GM19043 (cell line): ENCODE measurements around the gene PKM.
A peak's percentile ranks its signal among the peaks of the same experiment; 100 is the strongest.
"Not testable (repeated sequence)": the region's sequence is repeated elsewhere in the genome, so short reads cannot be mapped to it uniquely, and the experiment has no call there.

Experiments
- ATAC-seq: cut with Tn5 transposase; IDR thresholded peaks from one replicate; pipeline ENCODE4 v1.9.1; 2021; ENCODE audit warnings: low read depth; ENCODE audit not compliant: unreplicated experiment

The PKM gene

DNA sequence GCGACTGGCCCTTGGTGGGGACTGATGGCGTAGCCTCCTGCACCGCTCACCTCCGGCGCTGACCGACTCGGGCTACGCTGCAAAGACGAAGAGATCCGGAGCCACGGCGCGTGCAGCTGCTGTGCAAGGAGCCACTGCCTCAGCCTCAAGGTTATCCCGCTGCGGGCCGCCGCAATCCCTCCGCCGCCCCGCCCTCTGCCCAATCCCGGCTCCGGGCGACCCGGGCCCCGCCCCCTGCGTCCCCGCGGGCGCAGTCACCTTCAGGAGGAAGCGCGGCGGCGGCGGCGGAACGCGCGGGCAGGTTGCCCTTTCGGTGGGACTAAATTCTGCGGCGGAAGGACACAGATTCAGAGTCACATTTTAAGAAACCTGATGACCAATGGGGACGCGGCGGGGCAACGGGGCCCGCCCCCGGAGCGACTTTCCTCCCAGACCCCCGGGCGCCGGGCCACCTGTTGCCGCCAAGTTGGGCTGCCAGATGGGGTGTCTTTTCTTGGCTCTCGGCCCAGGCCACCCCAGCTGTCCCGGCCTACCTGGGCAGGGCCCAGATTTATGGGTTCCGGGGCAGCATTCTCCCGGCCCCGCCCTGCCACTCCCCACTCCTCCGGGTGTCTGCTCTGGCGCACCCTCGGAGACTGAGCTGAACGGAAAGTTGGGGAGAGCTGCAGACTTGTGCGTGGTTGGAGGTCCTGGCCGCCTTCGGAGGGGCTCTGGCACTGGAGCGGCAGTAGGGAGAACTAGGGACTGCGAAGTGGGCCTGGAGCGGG lies at the start of gene PKM:
Gene PKM, minus strand, starts transcription at position 125 of the 767 bp plus-strand sequence. CDS start 12,093 bp downstream, outside the sequence.
- peak; percentile 35 for ATAC-seq

DNA sequence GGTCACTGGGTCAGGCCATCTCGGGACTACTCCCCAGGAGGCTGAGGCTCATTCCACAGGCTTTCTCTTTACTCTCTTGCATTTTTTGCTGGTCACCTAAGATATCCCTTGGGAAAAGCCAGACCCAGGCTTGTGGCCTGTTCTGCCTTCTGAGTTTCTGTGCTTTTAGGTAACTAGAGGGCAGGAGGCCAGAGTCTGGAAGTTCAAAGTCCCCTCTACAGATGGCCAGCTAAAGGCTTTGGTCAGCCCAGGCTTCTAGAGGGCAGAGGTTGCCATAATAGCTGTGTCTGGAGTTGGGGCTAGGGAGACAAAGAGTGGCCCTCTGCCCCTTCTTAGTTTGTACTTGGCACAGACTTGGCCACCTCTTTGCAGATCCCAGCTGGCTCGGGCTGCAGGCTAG lies 49.8 kb upstream of the PKM start:
- ATAC-seq, result no peak

DNA sequence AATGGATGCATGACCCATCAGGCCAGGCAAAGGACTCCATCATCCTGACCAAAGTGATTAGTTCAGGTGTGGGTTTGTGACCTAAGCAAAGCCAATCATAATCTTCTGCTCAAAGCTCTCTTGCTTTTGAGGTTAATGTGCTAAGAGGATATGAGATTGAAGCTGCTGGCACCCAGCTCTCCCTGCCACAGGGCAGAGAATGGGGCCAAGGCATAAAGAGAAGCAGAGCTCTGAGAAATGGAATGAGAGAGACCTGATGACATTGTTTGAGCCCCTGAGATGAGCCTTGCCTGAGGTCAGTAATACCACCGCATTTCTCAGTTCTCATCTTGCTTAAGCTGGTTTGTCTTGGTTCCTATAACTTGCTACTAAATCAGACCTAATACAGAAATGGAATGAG lies 47.7 kb upstream of the PKM start:
- ATAC-seq, result no peak

DNA sequence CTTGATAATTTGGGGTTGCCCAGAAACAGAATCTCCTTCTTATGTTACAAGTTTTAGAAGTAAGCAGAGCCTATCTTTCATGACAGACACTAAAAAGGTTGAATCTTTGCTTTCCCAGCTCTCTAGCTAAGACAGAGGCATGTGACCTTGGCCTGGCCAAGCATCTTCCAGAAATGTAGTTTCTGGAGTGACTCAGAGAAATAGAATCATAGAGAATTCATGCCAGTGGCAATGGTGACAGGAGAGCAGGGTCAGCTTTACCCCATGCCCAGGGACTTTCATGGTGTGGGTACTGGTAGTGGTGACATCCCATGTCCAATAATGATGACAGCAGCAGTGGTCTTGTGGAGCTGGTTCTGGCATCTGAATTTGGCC lies 45.3 kb upstream of the PKM start:
- no peak for ATAC-seq

DNA sequence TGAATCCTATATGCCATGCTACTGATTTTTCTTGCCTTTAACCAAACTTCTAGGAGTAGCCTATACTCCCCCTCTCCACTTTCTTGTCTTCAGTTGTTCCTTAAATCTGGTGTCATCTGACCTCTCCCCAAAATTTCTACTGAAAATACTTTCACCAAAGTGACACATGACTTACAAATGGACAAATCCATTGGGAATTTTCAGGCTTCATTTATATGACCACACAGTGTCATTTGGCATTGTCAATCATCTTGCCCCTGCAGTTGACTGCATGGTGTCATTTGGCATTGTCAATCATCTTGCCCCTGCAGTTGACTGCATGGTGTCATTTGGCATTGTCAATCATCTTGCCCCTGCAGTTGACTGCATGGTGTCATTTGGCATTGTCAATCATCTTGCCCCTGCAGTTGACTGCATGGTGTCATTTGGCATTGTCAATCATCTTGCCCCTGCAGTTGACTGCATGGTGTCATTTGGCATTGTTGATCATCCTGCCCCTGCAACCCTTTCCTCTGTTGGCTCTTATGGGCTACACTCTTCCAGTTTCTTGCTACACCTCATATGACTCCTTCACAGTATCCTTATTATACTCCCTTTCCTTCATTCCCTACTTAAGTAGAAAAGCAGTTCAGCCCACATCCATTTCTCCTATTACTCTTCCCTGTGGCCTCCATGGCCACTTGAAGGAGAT lies 44.8 kb upstream of the PKM start:
- ATAC-seq, result not testable (repeated sequence)

DNA sequence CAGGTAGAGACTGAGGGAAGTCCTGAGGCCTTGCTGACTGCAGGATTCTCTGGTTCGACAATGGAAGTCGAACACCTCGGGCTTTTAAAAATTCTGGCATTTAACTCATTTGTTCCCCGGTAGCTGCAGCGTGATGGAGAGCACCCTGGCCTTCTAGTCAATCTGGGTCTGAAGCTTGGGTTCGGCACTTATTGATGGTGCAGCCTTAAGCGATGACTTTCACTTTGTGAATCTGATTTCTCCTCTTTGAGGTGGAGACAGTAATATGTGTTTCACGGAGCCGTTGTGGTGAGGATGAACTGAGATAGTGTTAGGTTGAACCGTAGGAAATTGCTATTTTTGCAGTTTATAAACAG lies 42.0 kb upstream of the PKM start:
- ATAC-seq, result no peak

DNA sequence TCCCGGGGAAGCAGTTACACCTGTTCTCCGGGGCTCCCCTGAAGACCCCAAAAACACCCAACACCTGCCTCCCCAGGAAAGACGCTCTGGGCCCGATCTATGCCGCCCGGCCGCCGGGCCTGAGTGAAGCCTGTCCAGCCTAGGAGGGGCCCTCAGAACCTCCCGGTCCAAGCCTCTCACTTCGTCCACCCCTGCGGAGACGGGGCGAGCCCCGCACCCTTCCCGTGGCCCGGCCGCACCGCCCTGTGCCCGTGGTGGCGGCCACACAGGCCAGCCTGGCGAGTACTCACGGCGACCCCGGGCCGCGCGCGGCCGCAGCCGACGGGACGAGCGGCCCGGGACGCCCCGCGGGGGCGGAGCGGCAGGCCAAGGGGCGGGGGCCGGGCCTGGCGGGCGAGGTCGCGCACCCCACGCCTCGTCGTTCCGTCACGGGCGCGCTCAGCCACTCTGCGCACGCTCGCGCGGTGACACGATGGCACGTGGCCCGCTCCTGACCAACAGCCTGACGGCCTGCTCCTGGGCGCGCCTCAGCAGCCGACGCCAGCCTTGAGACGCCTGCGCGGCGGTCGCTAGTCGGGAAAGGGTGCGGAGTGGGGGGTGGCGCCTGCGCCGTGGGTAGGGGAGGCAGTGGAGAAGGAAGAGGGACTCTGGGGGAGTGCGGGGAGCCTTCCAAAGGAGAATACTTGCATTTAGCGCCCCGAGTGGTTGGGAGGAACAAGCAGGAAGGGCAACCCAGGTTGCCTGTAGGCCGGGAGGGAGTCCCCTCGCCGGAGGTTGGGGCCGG lies 41.4 kb upstream of the PKM start, which contains the start of gene PARP6:
Gene PARP6, minus strand, starts transcription at position 342 of the 784 bp plus-strand sequence. CDS start 5,077 bp downstream, outside the sequence.
- peak; percentile 96 for ATAC-seq

DNA sequence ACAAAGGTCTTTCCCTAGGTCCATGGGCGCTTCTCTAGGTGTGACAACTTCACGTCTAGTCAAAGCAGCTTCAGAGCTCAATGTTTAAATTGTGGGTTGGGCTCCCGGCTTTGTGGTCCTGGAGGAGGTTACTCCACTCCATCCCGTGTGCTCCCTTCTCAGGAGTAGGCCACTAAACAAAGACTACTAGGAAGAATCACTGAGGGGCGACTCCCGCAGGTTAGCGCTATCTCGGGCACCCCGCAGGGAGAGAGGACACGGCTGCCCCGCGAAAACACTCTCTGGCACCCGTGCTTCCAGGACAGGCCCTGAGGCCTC lies 40.9 kb upstream of the PKM start:
- ATAC-seq, result peak; percentile 2

DNA sequence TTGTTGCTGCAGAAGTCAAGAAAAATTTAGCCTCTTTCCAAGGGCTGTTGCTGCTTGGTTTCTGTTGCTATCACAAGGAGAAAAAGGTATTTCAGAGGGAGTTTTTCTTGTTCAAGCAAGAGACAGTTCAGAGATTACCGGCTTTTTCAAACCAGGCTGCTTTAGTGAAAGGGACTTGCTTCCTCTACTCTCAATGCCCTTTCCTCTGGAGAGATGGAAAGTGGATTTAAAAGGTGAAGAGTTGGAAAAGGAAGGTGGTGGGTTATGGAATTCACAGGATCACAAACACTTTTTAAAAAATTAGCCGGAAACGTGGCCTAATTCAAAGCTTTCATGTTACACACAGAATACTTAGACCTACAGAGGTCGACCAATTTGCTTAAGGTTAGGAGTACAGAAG lies 40.2 kb upstream of the PKM start:
- ATAC-seq, result no peak

DNA sequence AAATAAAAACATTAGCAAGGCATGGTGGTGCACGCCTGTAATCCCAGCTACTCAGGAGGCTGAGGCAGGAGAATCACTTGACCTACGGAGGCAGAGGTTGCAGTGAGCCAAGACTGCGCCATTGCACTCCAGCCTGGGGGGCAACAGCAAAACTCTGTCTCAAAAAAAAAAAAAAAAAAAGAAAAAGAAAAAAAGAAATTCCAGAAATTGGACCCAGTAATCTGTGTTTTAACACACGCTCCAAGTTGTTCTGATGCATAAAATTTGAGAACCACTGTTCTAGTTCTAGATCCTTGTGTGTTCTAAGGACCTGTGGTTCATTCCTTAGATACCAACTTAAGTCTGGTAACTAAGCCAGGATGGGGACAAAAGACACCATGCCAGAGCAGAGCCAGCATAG lies 38.7 kb upstream of the PKM start:
- ATAC-seq, result no peak

DNA sequence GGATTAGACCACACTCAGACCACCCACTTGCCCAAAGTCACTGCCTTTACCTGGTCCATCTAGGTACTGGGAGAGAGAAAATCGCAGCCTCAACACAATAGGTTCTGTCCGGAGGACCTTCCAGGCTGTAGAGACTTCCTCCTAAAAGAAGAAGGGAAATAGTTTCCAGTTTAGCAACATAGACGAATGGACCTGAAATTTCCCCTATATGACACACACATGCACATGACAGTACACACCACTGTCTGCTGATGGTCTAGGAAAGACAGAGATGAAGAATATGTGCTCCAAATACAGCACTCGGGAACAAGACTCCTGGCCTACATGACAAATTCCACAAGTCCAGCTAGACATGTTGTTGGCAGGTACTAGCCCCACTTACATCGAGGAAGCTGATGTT lies 34.0 kb upstream of the PKM start:
- ATAC-seq, result no peak

DNA sequence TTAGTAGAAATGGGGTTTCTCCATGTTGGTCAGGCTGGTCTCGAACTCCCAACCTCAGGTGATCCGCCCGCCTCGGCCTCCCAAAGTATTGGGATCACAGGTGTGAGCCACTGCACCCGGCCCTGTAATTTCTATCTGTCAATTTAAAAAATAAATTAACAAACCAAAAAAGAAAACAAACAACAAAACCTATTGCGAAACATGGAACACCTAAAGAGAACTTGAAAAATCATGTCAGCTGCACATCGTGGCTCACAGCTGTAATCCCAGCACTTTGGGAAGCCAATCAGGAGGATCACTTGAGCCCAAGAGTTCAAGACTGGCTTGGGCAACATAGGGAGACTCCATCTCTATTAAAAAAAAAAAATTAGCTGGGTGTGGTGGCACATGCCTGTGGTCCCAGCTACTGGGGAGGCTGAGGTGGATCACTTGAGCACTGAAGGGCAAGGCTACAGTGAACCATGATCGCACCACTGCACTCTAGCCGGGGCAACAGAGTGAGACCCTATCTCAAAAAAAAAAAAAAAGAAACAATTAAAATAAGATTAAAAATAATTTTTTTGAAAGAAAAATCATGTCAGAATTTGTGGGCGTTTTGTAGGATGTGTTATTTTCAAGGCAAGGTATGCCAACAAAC lies 21.8 kb upstream of the PKM start:
- no peak for ATAC-seq

DNA sequence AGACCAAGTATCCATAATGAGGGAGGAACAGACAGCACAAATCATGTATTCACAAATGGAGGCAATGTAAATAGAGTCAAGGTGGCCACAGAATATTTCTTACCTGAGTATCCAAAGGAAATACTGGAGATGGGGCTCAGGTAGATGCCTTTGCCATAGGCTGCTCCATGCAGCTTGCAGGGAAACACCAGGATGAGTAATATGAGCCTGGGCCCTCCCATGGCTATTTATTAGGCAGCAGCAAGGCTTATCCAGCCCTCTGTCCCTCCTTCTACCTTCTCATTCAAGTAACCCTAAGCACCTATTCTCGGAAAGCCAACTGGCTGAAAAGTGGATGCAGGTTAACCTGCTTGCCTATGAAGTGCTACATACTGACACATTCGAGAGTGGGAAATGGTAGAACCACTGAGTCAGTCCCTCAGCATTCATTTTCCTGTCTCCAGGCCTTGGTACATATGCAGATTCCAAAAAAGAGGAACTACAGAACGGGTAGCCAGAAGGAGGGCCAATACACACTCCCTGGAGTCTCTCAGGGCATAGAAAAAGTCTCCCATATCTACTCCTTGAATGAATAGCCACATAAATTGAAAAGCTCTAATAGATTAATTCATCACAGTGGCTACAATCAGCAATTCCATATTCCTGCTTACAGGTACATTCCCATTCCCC lies 18.3 kb upstream of the PKM start:
- no peak for ATAC-seq

DNA sequence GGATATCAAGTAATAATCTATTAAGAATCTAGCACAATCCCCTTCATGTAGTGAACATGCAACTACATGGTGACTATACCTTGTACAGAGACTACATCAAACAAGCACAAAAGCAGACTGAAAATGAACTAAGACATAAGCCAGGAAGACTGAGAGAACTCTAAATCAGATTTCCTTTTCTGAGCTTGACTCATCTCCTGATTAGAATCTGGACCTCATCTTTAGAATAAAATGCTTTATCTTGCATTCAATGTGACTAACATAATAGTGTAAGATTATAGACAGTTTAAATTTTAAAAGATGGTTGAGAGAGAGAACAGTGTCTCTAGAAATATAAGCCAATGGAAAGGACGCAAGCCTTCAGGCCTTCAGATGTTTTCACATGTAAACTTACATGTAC lies 17.5 kb upstream of the PKM start:
- ATAC-seq, result no peak

DNA sequence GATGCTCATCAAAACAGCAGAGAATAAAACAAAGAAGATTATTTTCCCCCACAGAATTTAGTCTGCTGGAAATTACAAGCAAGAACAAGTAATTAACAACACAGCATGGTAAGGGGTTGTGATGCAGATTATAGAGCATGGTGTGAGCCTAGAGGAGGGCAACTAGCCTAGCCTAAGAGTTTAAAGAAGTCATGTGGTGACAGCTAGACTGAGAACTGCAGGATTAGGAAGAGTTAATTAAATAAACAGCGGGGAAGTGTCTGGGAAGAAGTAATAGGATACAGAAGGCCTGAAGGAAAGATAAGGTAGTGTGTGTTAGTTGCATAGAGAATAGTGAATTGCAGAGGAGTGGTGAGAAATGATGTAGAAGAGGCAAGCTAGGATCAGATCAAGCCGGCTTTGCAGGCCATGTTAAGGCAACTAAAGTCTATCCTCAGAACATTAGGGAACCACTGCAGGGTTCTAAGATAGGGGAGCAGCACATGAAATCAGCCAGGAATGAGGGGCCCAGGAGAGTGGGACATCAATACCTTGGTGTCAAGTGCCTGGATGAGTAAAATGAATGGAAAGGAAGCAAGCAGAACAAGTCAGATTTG lies 11.9 kb upstream of the PKM start:
- ATAC-seq, result no peak

DNA sequence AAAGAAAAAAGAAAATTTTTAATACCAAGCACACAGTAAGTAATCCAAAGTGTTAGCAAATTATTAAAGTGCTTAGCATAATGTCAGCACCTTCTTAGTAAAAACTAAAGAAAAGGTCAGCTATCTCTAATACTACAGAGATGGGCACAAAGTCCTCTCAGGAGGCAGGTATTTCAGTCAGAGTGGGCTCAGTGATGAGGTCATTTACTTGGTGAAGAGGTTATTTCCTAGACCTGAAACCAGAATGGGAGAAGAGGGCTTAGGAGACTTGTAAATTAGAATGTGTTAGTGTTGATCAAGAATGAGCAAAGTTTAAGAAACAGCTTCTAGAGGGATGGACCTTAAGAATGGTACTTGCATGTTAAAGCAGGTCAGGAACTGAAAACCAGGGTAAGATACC lies 8.7 kb upstream of the PKM start:
- no peak for ATAC-seq

DNA sequence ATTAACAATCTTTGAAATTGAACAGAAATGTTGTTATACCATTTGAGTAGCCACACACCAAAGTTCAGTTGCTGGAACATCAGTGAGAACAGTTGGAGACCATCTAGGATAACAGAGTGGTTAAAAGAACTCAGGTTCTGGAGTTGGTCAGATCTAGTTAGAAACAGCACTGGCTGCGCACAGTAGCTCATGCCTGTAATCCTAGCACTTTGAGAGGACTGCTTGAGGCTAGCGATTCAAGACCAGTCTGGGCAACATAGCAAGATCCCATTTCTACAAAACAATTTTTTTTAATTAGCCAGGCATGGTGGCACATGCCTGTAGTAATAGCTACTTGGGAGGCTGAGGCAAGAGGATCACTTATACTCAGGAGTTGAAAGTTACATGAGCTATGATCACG lies 7.6 kb upstream of the PKM start:
- no peak for ATAC-seq

DNA sequence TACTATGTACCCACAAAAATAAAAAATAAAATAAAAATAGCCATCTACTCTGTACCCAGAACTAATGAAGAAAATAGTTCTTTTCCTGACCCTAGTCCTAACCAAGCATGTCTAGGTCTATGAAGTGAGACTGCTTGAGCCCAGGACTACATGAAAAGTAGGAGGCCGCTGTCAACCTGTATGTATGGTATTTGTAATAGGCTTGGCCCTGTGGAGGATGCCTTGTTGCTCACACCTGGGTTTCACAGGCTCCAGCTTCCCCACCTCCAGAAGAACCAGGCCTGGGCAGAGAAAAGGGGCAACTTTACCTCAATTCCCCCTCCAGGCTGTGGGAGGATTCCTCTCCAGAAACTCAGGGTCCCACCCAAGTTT lies 6.8 kb upstream of the PKM start:
- no peak for ATAC-seq

DNA sequence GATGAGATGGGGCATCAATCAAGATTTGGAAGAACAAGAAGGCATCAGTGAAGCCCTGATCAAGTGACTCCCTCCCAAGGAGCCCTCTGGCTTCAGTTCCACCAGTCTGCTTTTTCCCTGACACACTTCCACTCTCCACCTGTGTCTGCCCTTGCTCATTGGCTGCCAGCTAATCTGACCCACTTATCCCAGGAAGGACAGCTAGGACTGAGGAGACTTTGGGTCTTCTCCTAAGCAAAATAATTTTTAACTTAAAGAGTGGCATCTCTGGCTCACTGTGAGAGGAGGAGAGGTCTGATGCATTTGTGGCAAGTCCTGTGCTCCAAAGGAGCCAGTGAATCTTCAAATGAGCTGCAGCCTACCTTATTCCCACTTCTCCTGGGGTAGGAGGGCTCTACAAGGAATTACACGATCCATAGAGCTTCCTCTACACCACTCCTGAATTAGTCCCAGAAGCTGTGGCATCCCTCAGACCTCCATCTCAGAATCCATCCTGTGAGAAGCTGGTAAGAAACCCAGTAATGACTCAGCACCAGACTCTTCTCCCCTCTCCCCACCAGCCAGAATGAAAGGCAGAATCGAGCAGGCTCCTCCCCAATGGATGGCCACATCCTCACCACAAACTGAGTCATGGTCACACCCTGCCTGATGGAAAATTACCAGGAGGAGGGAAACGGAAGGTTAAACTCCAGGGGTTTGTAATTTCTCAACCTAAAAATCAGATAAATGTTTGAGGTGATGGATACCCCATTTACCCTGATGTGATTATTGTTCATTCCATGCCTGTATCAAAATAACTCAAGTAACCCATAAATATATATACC lies 6.3 kb upstream of the PKM start:
- ATAC-seq, result peak; percentile 91
